Lower leg skin (tissue), 3 donors: Measurements from ENCODE around the gene PTPRN2.

Experiments
- CTCF ChIP-seq, 3 donors: fragments of 450-650 bp; IDR thresholded peaks; one replicate each; pipeline ENCODE4 v1.5.1; 2016; ENCODE audit warnings: antibody characterized with exemption in 3 of 3, mild to moderate bottlenecking in 3 of 3, moderate library complexity in 2 of 3
- POLR2A ChIP-seq, 2 donors: fragments of 450-650 bp; IDR thresholded peaks; one replicate each; pipeline ENCODE4 v1.6.1; 2016 to 2017; ENCODE audit warnings: antibody characterized with exemption in 2 of 2, mild to moderate bottlenecking in 1 of 2, moderate library complexity in 1 of 2

GRCh38 chr7:158260567-158261361 lies 326.9 kb downstream of the PTPRN2 start:
- TF ChIP-seq CTCF (IDR thresholded peaks at IDR 0.05) (no peak), POLR2A (IDR thresholded peaks at IDR 0.05) (no peak)
